HAP-1 (cell line): ENCODE data around the gene LRR1.
"Not testable (repeated sequence)": the region's sequence is repeated elsewhere in the genome, so short reads cannot be mapped to it uniquely, and the experiment has no call there.

Experiments used
- DNase-seq, 2 experiments: peaks; one replicate each; pipeline ENCODE4 v3.0.0-alpha.2; 2016 to 2020; ENCODE audit warnings: low spot score in 2 of 2
- H3K27me3 ChIP-seq: fragments of 250-450 bp; sonication (Bioruptor Pico); 2 replicates; pipeline ENCODE4 v1.5.1; 2020; ENCODE audit warnings: low read depth, mild to moderate bottlenecking, moderate library complexity
- H3K36me3 ChIP-seq: fragments of 250-450 bp; sonication (Bioruptor Pico); replicated peaks from 2 replicates; pipeline ENCODE4 v1.5.1; 2020; ENCODE audit warnings: mild to moderate bottlenecking
- H3K4me1 ChIP-seq: fragments of 250-450 bp; sonication (Bioruptor Pico); 2 replicates; pipeline ENCODE4 v1.5.1; 2020; ENCODE audit warnings: mild to moderate bottlenecking
- H3K4me3 ChIP-seq: fragments of 250-450 bp; sonication (Bioruptor Pico); 2 replicates; pipeline ENCODE4 v1.5.1; 2020; ENCODE audit warnings: mild to moderate bottlenecking, moderate library complexity
- H3K9me3 ChIP-seq: fragments of 250-450 bp; sonication (Bioruptor Pico); 2 replicates; pipeline ENCODE4 v1.5.1; 2020; ENCODE audit warnings: mild to moderate bottlenecking, moderate library complexity
- in situ Hi-C: fragments of 300-500 bp; cut with MboI; formaldehyde crosslinking; loops from 3 replicates; pipeline ENCODE4 v1.14.3; 2020; ENCODE audit warnings: low sequenced_read_pairs, inconsistent platforms, mixed read lengths

Gene LRR1

DNA sequence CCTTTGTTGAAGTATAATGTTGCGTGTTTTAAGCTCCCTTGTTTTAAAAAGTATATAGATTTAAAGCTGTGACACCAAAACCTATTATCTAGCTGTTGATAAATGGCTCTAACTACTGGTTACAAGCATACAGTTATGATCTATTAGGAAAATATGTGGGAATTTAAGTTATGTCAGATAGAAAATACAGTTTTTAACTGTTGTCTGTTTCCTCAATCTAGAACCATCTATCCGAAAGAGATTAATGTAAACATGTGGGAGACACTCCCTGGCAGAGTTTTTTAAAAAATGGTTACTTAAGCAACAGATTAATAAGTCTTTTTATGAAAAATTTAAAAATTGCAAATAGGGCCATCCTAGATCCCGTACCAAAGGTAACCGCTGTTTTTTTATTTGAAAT lies 13.5 kb downstream of the LRR1 start:
- H3K27me3 ChIP-seq, result no peaks in the 10 kb centered on the region
- no peak for DNase-seq
- H3K36me3 ChIP-seq, result peaks cover 28% of the 10 kb centered on the region
- peaks cover 3% of the 10 kb centered on the region for H3K4me1 ChIP-seq
- in situ Hi-C loops, result no loop called here
- no peaks in the 10 kb centered on the region for H3K9me3 ChIP-seq
- no peak overlapping the region for H3K4me3 ChIP-seq

DNA sequence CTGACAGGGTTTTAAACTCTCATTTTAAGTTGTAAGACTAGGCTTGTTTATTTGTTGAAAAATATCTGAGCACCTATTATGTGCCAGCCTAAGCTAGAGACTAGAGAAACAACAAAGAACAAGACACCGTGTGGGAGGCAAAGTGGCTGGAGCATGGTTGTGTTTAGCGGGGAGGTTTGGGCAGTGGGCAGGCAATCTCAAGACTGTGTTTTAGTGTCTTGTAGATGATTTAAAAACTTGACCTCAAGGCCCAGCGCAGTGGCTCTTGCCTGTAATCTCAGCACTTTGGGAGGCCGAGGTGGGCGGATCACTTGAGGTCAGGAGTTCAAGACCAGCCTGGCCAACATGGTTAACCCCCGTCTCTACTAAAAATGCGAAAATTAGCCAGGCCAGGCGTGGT lies 13.9 kb downstream of the LRR1 start:
- DNase-seq, result no peak
- Histone ChIP-seq H3K36me3 (peaks cover 27% of the 10 kb centered on the region), H3K9me3 (no peaks in the 10 kb centered on the region), H3K27me3 (no peaks in the 10 kb centered on the region), H3K4me1 (peaks cover 6% of the 10 kb centered on the region), H3K4me3 (no peak overlapping the region)
- in situ Hi-C loops, result no loop called here

DNA sequence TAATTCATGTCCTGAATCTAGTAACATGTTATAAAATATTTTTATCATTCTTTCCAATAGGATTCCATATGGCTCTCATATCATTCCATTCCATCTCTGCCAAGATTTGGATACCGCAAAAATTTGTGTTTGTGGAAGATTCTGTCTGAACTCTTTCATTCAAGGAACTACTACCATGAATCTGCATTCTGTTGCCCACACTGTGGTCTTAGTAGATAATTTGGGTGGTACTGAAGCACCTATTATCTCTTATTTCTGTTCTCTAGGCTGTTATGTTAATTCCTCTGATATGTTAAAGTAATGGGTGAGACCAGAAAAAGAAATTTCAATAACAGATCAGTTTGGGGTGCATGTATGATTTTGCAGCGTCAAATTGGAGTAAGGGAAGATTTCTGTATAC lies 15.5 kb downstream of the LRR1 start:
- Histone ChIP-seq H3K36me3 (peaks cover 37% of the 10 kb centered on the region), H3K4me1 (peaks cover 12% of the 10 kb centered on the region), H3K4me3 (no peak overlapping the region), H3K9me3 (no peaks in the 10 kb centered on the region), H3K27me3 (no peaks in the 10 kb centered on the region)
- DNase-seq, result no peak
- in situ Hi-C loops, result no loop called here

DNA sequence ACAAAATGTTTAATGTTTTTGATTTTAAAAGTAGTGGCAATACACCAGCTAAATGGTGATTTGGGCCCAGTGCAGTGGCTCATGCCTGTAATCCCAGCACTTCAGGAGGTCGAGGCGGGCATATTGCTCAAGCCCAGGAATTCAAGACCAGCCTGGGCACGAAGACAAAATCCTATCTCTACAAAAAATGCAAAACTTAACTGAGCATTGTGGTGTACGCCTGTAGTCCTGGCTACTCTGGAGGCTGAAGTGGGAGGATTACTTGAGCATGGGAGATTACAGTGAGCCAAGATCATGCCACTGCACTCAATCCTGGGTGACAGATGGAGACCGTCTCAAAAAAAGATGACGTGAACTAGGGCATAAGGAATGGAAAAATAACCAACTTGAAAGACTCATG lies 17.0 kb downstream of the LRR1 start:
- H3K4me3 ChIP-seq, result no peak overlapping the region
- no peak for DNase-seq
- H3K9me3 ChIP-seq, result no peaks in the 10 kb centered on the region
- in situ Hi-C loops, result no loop called here
- H3K36me3 ChIP-seq, result peaks cover 36% of the 10 kb centered on the region
- H3K4me1 ChIP-seq, result peaks cover 12% of the 10 kb centered on the region
- H3K27me3 ChIP-seq, result no peaks in the 10 kb centered on the region

DNA sequence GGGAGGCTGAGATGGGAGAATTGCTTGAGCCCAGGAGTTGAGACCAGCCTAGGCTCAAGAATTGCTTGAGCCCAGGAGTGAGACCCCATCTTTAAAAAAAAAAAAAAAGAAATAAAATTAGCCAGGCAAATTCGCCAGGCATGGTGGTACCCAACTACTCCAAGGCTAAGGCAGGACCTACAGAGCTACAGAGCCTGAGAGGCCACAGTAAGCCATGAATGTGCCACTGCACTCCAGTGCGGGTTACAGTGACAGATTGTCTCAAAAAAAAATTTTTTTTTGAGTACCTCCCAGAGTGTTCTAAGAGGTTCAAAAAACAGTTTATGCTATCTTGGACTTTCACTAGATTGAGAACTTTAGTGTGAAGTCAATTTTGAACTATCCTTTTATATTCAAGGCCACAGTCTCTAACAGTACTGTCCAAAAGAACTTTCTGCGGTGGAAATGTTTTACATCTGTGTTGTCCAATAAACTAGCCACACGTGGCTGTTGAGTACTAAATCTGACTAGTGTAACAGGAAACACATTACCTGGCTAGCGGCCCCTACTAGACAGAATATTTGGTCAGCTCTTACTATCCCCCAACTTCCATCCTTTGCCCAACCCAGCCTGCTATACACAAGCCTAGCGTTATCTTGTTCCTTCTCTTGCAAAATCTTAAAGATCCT lies 19.2 kb downstream of the LRR1 start:
- no peaks in the 10 kb centered on the region for H3K27me3 ChIP-seq
- H3K9me3 ChIP-seq, result no peaks in the 10 kb centered on the region
- no peak overlapping the region for H3K4me3 ChIP-seq
- in situ Hi-C loops, result no loop called here
- DNase-seq, result no peak
- peaks cover 9% of the 10 kb centered on the region for H3K4me1 ChIP-seq
- H3K36me3 ChIP-seq, result peaks cover 32% of the 10 kb centered on the region

DNA sequence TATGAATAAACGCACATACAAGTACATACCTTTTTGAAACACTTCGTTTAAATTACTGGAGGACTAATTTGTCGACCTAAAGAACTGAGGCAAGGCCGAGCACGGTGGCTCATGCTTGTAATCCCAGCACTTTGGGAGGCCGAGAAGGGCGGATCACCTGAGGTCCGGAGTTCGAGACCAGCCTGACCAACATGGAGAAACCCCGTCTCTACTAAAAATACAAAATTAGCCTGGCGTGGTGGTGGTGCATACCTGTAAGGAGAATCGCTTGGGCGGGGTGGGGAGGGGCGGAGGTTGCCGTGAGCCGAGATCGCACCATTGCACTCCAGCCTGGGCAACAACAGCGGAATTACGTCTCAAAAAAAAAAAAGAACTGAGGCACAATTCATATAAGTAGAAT lies 20.5 kb downstream of the LRR1 start:
- in situ Hi-C loops, DNase-seq, H3K9me3 ChIP-seq: not testable (repeated sequence)

DNA sequence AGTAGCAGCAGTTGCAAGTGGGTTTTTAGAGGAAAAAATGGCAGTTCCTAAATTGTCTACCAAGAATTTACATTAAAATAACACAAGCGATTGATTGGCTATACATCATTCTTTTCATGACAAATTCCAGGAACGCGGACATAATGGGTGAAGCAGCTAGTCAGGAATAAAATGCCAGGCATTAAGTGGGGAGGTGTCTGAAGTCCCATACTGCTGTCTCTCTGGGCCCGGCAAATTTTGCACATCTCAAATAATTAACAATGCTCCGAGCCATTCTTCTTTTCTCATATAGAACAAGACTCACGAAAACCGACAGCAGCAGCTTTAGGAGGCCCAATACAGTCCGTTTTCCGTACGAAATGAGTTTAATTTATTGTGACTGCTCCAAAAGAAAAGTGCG lies 21.0 kb downstream of the LRR1 start:
- DNase-seq, result peak in 1 of 2 experiments; percentile 32
- Histone ChIP-seq H3K9me3 (no peaks in the 10 kb centered on the region), H3K4me3 (peak overlapping the region; percentile 83), H3K4me1 (peaks cover 12% of the 10 kb centered on the region), H3K36me3 (peaks cover 26% of the 10 kb centered on the region), H3K27me3 (no peaks in the 10 kb centered on the region)
- in situ Hi-C loops, result no loop called here

More for the DNA sequence above, 20.5 kb downstream of the LRR1 start:
- not testable (repeated sequence) for H3K27me3 ChIP-seq
- Histone ChIP-seq H3K4me1 (peaks cover 12% of the 10 kb centered on the region), H3K36me3 (peaks cover 31% of the 10 kb centered on the region), H3K4me3 (peak overlapping the region; percentile 83)

DNA sequence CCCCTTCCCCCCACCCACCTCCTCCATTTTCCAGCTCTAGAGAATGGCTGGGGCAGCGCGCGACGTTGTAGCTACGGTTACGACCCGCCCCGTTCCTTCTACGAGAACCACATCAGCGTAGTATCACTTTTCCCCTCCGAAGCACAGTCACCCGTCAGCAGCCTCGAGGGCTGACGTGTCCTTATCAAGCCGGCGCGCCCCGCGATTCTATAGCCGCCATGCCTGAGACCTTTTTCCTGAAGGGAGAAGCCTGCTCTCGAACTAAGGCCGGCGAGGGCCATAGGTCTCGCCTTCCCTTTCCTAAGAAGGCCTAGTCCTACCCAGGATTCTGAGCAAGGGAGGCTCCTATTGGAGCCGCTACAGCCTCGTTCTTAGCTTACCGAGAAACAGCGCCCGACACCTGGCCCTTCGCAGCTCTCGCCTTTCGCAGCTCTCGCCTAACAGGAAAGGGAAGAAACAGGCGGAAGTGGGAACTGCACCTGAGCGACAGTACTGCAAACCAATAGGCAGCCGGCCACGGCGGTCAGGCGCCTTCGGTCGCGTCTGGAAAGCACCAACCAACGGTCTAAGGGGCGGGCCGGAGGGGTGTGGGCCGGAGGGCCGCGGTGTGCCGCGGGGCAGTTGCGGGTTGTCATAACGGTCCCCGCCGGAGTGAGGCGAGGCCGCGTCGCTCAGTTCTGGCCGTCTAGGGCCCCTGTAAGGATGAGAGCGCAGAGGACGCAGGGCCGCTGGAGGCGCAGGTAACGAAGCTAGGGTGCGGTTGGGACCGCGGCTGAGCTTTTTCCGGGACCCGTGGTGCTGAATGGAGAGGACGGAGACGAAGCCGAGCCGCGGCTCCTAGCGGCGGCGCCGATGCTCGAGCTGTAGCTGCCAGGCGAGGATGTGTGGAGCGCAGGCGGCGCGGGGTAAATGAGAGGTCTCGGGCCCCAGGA lies 21.7 kb downstream of the LRR1 start, which contains the start of the genes MGAT2 and RPL36AL:
Gene MGAT2, plus strand, starts transcription at position 618 of the 932 bp plus-strand sequence. CDS start 470 bp downstream, outside the sequence.
Gene RPL36AL, minus strand, starts transcription at position 445 of the 932 bp plus-strand sequence. CDS start 1,522 bp downstream, outside the sequence.
- peaks cover 19% of the 10 kb centered on the region for H3K4me1 ChIP-seq
- no peaks in the 10 kb centered on the region for H3K27me3 ChIP-seq
- H3K9me3 ChIP-seq, result no peaks in the 10 kb centered on the region
- in situ Hi-C loops, result no loop called here
- H3K36me3 ChIP-seq, result peaks cover 27% of the 10 kb centered on the region
- peak; percentile 96 to 99 for DNase-seq
- peak within 1 kb of the TSS; percentile 83 for H3K4me3 ChIP-seq

DNA sequence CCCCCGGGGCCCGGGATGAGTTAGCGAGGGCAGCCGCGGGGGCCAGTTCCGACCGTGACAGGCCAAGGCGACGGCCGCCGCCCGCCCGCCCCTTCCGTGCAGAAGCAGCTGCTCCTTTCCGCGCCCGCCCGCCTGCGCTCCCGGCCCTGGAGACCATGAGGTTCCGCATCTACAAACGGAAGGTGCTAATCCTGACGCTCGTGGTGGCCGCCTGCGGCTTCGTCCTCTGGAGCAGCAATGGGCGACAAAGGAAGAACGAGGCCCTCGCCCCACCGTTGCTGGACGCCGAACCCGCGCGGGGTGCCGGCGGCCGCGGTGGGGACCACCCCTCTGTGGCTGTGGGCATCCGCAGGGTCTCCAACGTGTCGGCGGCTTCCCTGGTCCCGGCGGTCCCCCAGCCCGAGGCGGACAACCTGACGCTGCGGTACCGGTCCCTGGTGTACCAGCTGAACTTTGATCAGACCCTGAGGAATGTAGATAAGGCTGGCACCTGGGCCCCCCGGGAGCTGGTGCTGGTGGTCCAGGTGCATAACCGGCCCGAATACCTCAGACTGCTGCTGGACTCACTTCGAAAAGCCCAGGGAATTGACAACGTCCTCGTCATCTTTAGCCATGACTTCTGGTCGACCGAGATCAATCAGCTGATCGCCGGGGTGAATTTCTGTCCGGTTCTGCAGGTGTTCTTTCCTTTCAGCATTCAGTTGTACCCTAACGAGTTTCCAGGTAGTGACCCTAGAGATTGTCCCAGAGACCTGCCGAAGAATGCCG lies 22.6 kb downstream of the LRR1 start:
- H3K27me3 ChIP-seq, result no peaks in the 10 kb centered on the region
- no peaks in the 10 kb centered on the region for H3K9me3 ChIP-seq
- H3K36me3 ChIP-seq, result peaks cover 35% of the 10 kb centered on the region
- peak overlapping the region; percentile 83 for H3K4me3 ChIP-seq
- in situ Hi-C loops, result no loop called here
- peak; percentile 39 to 84 for DNase-seq
- peaks cover 20% of the 10 kb centered on the region for H3K4me1 ChIP-seq

DNA sequence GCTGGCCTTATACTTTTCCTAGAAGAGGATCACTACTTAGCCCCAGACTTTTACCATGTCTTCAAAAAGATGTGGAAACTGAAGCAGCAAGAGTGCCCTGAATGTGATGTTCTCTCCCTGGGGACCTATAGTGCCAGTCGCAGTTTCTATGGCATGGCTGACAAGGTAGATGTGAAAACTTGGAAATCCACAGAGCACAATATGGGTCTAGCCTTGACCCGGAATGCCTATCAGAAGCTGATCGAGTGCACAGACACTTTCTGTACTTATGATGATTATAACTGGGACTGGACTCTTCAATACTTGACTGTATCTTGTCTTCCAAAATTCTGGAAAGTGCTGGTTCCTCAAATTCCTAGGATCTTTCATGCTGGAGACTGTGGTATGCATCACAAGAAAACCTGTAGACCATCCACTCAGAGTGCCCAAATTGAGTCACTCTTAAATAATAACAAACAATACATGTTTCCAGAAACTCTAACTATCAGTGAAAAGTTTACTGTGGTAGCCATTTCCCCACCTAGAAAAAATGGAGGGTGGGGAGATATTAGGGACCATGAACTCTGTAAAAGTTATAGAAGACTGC lies 23.4 kb downstream of the LRR1 start:
- peaks cover 20% of the 10 kb centered on the region for H3K4me1 ChIP-seq
- peaks cover 31% of the 10 kb centered on the region for H3K36me3 ChIP-seq
- DNase-seq, result no peak
- no peaks in the 10 kb centered on the region for H3K27me3 ChIP-seq
- H3K9me3 ChIP-seq, result no peaks in the 10 kb centered on the region
- in situ Hi-C loops, result no loop called here
- H3K4me3 ChIP-seq, result peak overlapping the region; percentile 83

DNA sequence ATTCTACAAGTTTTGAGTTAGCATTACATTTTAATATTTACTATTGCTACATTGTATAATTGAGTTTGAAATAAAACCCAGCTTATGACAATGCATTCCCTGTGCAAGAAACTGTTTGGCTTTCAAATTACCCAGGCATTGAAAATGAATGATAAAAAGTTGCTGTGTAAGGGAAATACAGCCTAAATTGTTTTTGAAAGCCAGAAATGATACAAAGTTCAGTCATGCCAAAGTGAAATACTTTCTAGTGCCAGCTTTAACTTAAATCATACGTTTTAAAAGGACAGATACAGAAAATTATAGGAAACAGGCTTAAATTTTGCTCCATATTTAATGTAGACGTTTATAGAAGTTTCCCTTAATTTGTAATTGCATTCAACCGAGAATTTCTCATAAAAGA lies 24.6 kb downstream of the LRR1 start:
- H3K36me3 ChIP-seq, result peaks cover 23% of the 10 kb centered on the region
- peak overlapping the region; percentile 83 for H3K4me3 ChIP-seq
- DNase-seq, result no peak
- in situ Hi-C loops, result no loop called here
- H3K27me3 ChIP-seq, result no peaks in the 10 kb centered on the region
- peaks cover 16% of the 10 kb centered on the region for H3K4me1 ChIP-seq
- H3K9me3 ChIP-seq, result no peaks in the 10 kb centered on the region

DNA sequence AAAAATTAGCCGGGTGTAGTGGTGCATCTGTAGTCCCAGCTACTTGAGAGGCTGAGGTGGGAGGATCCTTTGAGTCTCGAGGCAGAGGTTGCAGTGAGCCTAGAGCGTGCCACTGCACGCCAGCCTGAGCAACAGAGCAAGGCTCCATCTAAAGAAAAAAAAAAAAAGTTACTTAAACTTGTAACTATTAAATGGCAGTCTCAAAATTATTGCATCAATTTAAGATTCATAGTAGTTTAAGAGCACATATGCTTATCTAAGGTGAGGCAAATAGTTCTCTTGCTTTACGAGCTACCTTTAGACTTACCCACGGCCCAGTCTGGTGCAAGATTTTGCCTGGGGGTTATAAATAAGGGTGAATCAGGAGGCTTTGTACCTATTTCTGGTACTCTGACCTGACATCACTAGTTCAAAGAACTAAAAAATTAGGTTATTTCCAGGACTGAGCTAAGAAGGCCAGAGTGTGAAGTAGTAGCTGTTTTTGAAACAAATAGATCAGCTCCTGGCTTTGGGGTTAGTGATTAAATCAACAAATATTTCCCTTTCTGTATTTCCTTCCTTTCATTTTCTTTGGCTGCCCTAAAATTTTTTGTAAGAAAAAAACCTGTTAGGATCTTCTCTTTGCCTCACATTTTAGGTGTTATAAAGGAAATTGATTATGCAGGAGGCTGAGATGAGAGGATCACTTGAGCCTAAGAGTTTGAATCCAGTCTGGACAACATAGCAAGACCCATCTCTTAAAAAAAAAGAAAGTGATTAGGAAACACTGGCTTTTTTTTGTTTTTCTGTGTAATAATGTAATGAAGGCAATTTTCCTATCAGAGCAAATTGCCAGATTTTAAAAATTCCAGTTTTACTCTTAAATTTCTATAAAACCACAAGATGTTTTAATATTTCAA lies 25.4 kb downstream of the LRR1 start:
- DNase-seq, result no peak
- Histone ChIP-seq H3K9me3 (no peaks in the 10 kb centered on the region), H3K4me1 (peaks cover 15% of the 10 kb centered on the region), H3K36me3 (peaks cover 15% of the 10 kb centered on the region), H3K4me3 (peak overlapping the region; percentile 83), H3K27me3 (no peaks in the 10 kb centered on the region)
- in situ Hi-C loops, result no loop called here
